ENCODE results near the gene SCN1B.
"Not testable (repeated sequence)": the region's sequence is repeated elsewhere in the genome, so short reads cannot be mapped to it uniquely, and the experiment has no call there.

SCN1B gene

DNA sequence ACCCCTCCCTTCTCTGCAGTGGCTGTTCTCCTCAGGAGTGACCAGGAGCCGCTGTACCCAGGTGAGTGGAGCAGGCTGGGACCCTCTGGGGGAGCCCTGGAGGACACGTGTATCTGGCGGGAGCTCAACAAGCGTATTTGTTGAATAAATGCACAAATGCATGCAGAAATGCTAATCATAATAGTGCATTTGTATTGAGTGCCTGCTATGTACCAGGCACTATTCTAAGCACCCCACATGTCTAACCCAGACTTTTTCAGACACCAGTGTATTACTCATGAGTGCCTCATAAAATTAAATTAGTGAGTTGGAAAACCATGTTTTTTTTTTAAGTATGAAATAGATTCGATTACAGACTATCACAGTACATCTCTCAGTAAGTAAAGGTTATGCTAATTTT is 19.2 kb downstream of the SCN1B start:
- Histone ChIP-seq H3F3A (ENCODE audit: insufficient read depth) (no peaks in the 10 kb centered on the region), H3K4me3 (ENCODE audit: insufficient read depth, low read length, poor library complexity, severe bottlenecking) (no peak overlapping the region), H2AFZ (ENCODE audit: low read depth, low read length, severe bottlenecking) (no peak overlapping the region), H3K27me3 (ENCODE audit: low read length) (no peaks in the 10 kb centered on the region), H3K9ac (ENCODE audit: low read length) (no peak overlapping the region), H3K27ac (ENCODE audit: low read depth, low read length) (no peak overlapping the region), H3K36me3 (ENCODE audit: low read length) (no peaks in the 10 kb centered on the region), H4K20me1 (ENCODE audit: low read depth, low read length) (no peaks in the 10 kb centered on the region), H3K4me2 (ENCODE audit: low read depth, low read length, poor library complexity, severe bottlenecking) (no peak overlapping the region), H3K9me2 (replicated peaks; ENCODE audit: insufficient read depth, low read length) (no peaks in the 10 kb centered on the region), H3K9me3 (ENCODE audit: insufficient read depth, low read length) (no peaks in the 10 kb centered on the region), H3K79me2 (ENCODE audit: insufficient read depth, low read length) (no peaks in the 10 kb centered on the region)
- TF ChIP-seq, protein P1, sequence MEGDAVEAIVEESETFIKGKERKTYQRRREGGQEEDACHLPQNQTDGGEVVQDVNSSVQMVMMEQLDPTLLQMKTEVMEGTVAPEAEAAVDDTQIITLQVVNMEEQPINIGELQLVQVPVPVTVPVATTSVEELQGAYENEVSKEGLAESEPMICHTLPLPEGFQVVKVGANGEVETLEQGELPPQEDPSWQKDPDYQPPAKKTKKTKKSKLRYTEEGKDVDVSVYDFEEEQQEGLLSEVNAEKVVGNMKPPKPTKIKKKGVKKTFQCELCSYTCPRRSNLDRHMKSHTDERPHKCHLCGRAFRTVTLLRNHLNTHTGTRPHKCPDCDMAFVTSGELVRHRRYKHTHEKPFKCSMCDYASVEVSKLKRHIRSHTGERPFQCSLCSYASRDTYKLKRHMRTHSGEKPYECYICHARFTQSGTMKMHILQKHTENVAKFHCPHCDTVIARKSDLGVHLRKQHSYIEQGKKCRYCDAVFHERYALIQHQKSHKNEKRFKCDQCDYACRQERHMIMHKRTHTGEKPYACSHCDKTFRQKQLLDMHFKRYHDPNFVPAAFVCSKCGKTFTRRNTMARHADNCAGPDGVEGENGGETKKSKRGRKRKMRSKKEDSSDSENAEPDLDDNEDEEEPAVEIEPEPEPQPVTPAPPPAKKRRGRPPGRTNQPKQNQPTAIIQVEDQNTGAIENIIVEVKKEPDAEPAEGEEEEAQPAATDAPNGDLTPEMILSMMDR (IDR thresholded peaks at IDR 0.05; ENCODE audit: insufficient read depth, low read length, poor library complexity, severe bottlenecking), result no peak
- TF ChIP-seq EZH2phosphoT487 (conservative IDR thresholded peaks at IDR 0.05; ENCODE audit: low read length), result no peak

DNA sequence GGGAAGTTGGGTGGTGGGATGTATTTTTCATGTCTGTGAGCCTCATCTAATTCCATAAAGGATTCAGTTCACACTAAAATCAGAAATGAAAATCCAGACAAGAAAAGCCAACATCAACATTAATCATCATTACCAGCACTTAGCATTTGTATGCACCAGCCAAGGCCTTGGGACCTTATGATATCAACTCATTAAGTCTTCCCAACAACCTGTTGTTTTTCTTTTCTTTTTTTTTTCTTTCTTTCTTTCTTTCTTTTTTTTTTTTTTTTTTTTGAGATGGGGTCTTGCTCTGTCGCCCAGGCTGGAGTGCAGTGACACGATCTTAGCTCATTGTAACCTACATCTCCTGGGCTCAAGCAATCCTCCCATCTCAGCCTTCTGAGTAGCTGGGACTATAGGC is 20.4 kb downstream of the SCN1B start:
- H3K4me2 ChIP-seq (ENCODE audit: low read depth, low read length, poor library complexity, severe bottlenecking); H3K9ac ChIP-seq (ENCODE audit: low read length); H4K20me1 ChIP-seq (ENCODE audit: low read depth, low read length); H3K27me3 ChIP-seq (ENCODE audit: low read length); H3F3A ChIP-seq (ENCODE audit: insufficient read depth); H3K79me2 ChIP-seq (ENCODE audit: insufficient read depth, low read length); H3K4me3 ChIP-seq (ENCODE audit: insufficient read depth, low read length, poor library complexity, severe bottlenecking); H3K27ac ChIP-seq (ENCODE audit: low read depth, low read length); H2AFZ ChIP-seq (ENCODE audit: low read depth, low read length, severe bottlenecking); H3K9me3 ChIP-seq (ENCODE audit: insufficient read depth, low read length); H3K36me3 ChIP-seq (ENCODE audit: low read length); H3K9me2 ChIP-seq (replicated peaks; ENCODE audit: insufficient read depth, low read length): not testable (repeated sequence)

DNA sequence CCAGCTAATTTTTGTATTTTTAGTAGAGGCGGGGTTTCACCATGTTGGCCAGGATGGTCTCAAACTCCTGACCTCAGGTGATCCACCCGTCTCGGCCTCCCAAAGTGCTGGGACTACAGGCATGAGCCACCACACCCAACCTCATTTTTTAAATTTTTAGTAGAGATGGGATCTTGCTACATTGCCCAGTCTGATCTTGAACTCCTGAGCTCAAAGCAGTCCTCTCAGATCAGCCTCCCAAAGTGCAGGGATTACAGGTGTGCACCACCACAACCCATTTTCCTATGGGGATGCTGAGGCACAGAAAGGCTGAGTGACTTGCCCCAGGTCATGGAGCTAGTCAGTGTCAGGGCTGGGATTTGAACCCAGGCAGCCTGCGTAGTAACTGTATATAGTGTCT is 21.0 kb downstream of the SCN1B start:
- not testable (repeated sequence) for H4K20me1 ChIP-seq (ENCODE audit: low read depth, low read length); H3K9me3 ChIP-seq (ENCODE audit: insufficient read depth, low read length); H3F3A ChIP-seq (ENCODE audit: insufficient read depth); H3K27me3 ChIP-seq (ENCODE audit: low read length); H3K4me2 ChIP-seq (ENCODE audit: low read depth, low read length, poor library complexity, severe bottlenecking); H3K36me3 ChIP-seq (ENCODE audit: low read length); H2AFZ ChIP-seq (ENCODE audit: low read depth, low read length, severe bottlenecking); H3K9ac ChIP-seq (ENCODE audit: low read length); H3K27ac ChIP-seq (ENCODE audit: low read depth, low read length); H3K79me2 ChIP-seq (ENCODE audit: insufficient read depth, low read length); H3K9me2 ChIP-seq (replicated peaks; ENCODE audit: insufficient read depth, low read length); H3K4me3 ChIP-seq (ENCODE audit: insufficient read depth, low read length, poor library complexity, severe bottlenecking)

DNA sequence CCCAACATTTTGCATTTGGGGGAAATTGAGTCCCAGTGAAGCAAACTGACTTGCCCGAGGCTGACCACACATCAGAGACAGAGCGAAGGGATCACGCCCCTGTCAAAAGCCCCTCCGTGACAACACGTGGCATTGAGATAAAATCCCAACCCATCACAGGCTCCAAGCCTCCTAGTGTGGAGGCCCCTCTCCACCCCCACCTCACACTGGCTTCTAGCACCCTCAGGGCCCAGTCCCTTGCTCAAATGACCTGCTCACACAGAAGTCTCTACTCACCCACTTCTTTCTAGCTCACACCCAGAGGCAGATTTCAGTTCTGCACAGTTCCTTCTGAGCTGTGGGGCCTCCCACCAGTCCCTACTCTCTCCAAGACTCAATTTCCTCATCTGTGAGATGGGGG is 21.5 kb downstream of the SCN1B start:
- TF ChIP-seq, protein P1 (IDR thresholded peaks at IDR 0.05; ENCODE audit: insufficient read depth, low read length, poor library complexity, severe bottlenecking), result no peak
- no peaks in the 10 kb centered on the region for H3K36me3 ChIP-seq (ENCODE audit: low read length)
- H4K20me1 ChIP-seq (ENCODE audit: low read depth, low read length), result no peaks in the 10 kb centered on the region

More for the DNA sequence above, 21.5 kb downstream of the SCN1B start:
- Histone ChIP-seq H3K4me3 (ENCODE audit: insufficient read depth, low read length, poor library complexity, severe bottlenecking) (no peak overlapping the region), H3K27ac (ENCODE audit: low read depth, low read length) (no peak overlapping the region), H3K9me2 (replicated peaks; ENCODE audit: insufficient read depth, low read length) (no peaks in the 10 kb centered on the region), H3K9me3 (ENCODE audit: insufficient read depth, low read length) (no peaks in the 10 kb centered on the region), H3K4me2 (ENCODE audit: low read depth, low read length, poor library complexity, severe bottlenecking) (no peak overlapping the region), H3F3A (ENCODE audit: insufficient read depth) (no peaks in the 10 kb centered on the region), H2AFZ (ENCODE audit: low read depth, low read length, severe bottlenecking) (no peak overlapping the region), H3K27me3 (ENCODE audit: low read length) (no peaks in the 10 kb centered on the region), H3K9ac (ENCODE audit: low read length) (no peak overlapping the region), H3K79me2 (ENCODE audit: insufficient read depth, low read length) (no peaks in the 10 kb centered on the region)
